Sigmoid colon (tissue), 7 donors: ENCODE measurements around the gene PCID2. TPM values are rescaled to one million over a fixed set of nuclear protein-coding genes. Genes with fewer than 3 reads are reported as not detected.

Experiments
- DNase-seq: peaks from one replicate; pipeline ENCODE4 v3.0.0-alpha.2; 2019
- H3K27ac ChIP-seq, 4 donors: fragments of 200-600 bp; sonication (generic); one replicate each; pipeline ENCODE4 v1.5.1; 2016 to 2019; ENCODE audit warnings: mild to moderate bottlenecking in 1 of 4
- H3K27me3 ChIP-seq, 3 donors: fragments of 200-600 bp; sonication (generic); one replicate each; pipeline ENCODE4 v1.5.1; 2019; ENCODE audit warnings: mild to moderate bottlenecking in 1 of 3
- H3K36me3 ChIP-seq, 4 donors: fragments of 200-600 bp; sonication (generic); one replicate each; pipeline ENCODE4 v1.5.1; 2016 to 2019
- H3K4me1 ChIP-seq, 4 donors: fragments of 200-600 bp; sonication (generic); one replicate each; pipeline ENCODE4 v1.5.1; 2017 to 2019
- H3K4me3 ChIP-seq, 4 donors: fragments of 200-600 bp; sonication (generic); one replicate each; pipeline ENCODE4 v1.5.1; 2017 to 2019; ENCODE audit warnings: mild to moderate bottlenecking in 2 of 4, moderate library complexity in 1 of 4
- H3K9me3 ChIP-seq, 4 donors: fragments of 200-600 bp in 3 of 4; sonication (generic) in 3 of 4; one replicate each; pipeline versions ENCODE4 v1.5.1 to v1.6.1; 2013 to 2019
- CTCF ChIP-seq, 4 experiments: fragments of 450-650 bp in 3 of 4; fragments of 200-600 bp in 1 of 4; IDR thresholded peaks; one replicate each; pipeline ENCODE4 v1.5.1; 2016 to 2019; ENCODE audit warnings: antibody characterized with exemption in 4 of 4, mild to moderate bottlenecking in 3 of 4, moderate library complexity in 2 of 4
- EP300 ChIP-seq, 4 donors: sonication (generic); formaldehyde crosslinking; IDR thresholded peaks; one replicate each; pipeline ENCODE4 v1.6.1; 2017; ENCODE audit warnings: antibody characterized with exemption in 4 of 4
- POLR2A ChIP-seq, 2 donors: fragments of 450-650 bp; IDR thresholded peaks; one replicate each; pipeline ENCODE4 v1.6.1; 2016; ENCODE audit warnings: antibody characterized with exemption in 2 of 2, mild to moderate bottlenecking in 2 of 2, moderate library complexity in 2 of 2
- POLR2AphosphoS5 ChIP-seq, 4 donors: sonication (generic); formaldehyde crosslinking; IDR thresholded peaks; one replicate each; pipeline ENCODE4 v1.6.1; 2017; ENCODE audit warnings: antibody characterized with exemption in 4 of 4
- WGBS, 2 donors: extraction: QIAGEN DNeasy Blood & Tissue Kit; methylation state at CpG; one replicate each; pipeline ENCODE4 v1.1.7; 2013; 5-methylcytosine and 5-hydroxymethylcytosine counted together
- intact Hi-C: fragments of 100-400 bp; cut with DNase I; formaldehyde crosslinking; loops from one replicate; pipeline ENCODE4 v1.15.1; 2023
- polyA plus RNA-seq, 3 donors: library from polyadenylated mRNA; stranded (reverse); fragments of 200-250 nt; gene quantifications; one replicate each; pipeline ENCODE4 v1.2.3, GENCODE V29; 2013
- small RNA-seq, 3 donors: library from RNA; depleted of rRNA; stranded (forward); fragments of <200 nt; gene quantifications; one replicate each; pipeline ENCODE3, GENCODE V24; 2016
- total RNA-seq, 4 donors: library from RNA; depleted of rRNA; stranded (reverse); fragments of >200 nt; gene quantifications; one replicate each; pipeline ENCODE4 v1.1.0, GENCODE V29; 2016
- donor health status: healthy with polysubstance abuse.
- donor health status: Bipolar disorder and iron deficiency.
- donor health status: healthy.

The PCID2 gene
- total and polyA plus RNA-seq, 7 donors, result 18.0 to 70.9 (median 44.1) TPM

GRCh38 chr13:113129921-113130750 is 78.3 kb downstream of the PCID2 start:
- no peak overlapping the region for H3K27ac ChIP-seq
- peaks cover 0 to 15% (median 4%) of the 10 kb centered on the region in 3 donors for H3K27me3 ChIP-seq
- peaks cover 0 to 8% (median 6%) of the 10 kb centered on the region in 4 donors for H3K4me1 ChIP-seq
- no peak for DNase-seq
- peak overlapping the region in 3 of 4 donors; percentile 29 to 39 (median 37) for H3K4me3 ChIP-seq
- TF ChIP-seq CTCF (IDR thresholded peaks at IDR 0.05) (no peak), POLR2A (IDR thresholded peaks at IDR 0.05) (no peak), POLR2AphosphoS5 (IDR thresholded peaks at IDR 0.05) (no peak), EP300 (IDR thresholded peaks at IDR 0.05) (no peak)
- intact Hi-C loops, result no loop called here
- 51 to 78% methylated on average over 60 of the region's 60 CpGs for WGBS, 2 donors
- H3K36me3 ChIP-seq, result no peaks in the 10 kb centered on the region
- no peaks in the 10 kb centered on the region for H3K9me3 ChIP-seq

GRCh38 chr13:113129480-113129879 is 79.0 kb downstream of the PCID2 start:
- Histone ChIP-seq H3K9me3 (no peaks in the 10 kb centered on the region), H3K4me3 (peak overlapping the region in 3 of 4 donors; percentile 29 to 39 (median 37)), H3K27ac (no peak overlapping the region), H3K4me1 (peaks cover 0 to 8% (median 6%) of the 10 kb centered on the region in 4 donors), H3K36me3 (no peaks in the 10 kb centered on the region), H3K27me3 (peaks cover 0 to 15% (median 4%) of the 10 kb centered on the region in 3 donors)
- TF ChIP-seq CTCF (IDR thresholded peaks at IDR 0.05) (no peak), EP300 (IDR thresholded peaks at IDR 0.05) (no peak), POLR2AphosphoS5 (IDR thresholded peaks at IDR 0.05) (no peak), POLR2A (IDR thresholded peaks at IDR 0.05) (no peak)
- WGBS, 2 donors, result 76 to 91% methylated on average over 27 of the region's 27 CpGs
- intact Hi-C loops, result no loop called here
- no peak for DNase-seq

Small RNA genes within 50 kb of the gene (small RNA-seq; reads per million reads assigned to genes)
- gene AL137002.1, result 0 reads per million in 3 donors

Other genes with a start within 250 kb of the PCID2 start
- 10 to 100 TPM in 3 of 4 donors, 1 to 10 TPM in 1; 7.5 to 20.2 (median 13.0) TPM for gene MCF2L, start 239.5 kb downstream of the PCID2 start, total RNA-seq
- 10 to 100 TPM; 43.5 to 59.9 (median 51.1) TPM for gene MCF2L, start 239.5 kb downstream of the PCID2 start, polyA plus RNA-seq
- gene F7, start 102.9 kb downstream of the PCID2 start, total RNA-seq, result not detected
- under 1 TPM in 1 of 3 donors, not detected in 2; 0.36 TPM for gene F7, start 102.9 kb downstream of the PCID2 start, polyA plus RNA-seq
- gene F10, start 85.9 kb downstream of the PCID2 start, total RNA-seq, result 1 to 10 TPM; 3.8 to 10.0 (median 6.8) TPM
- 1 to 10 TPM in 2 of 3 donors, not detected in 1; 2.4 to 3.0 TPM for gene F10, start 85.9 kb downstream of the PCID2 start, polyA plus RNA-seq
- gene PROZ, start 50.0 kb downstream of the PCID2 start, total RNA-seq, result not detected
- gene PROZ, start 50.0 kb downstream of the PCID2 start, polyA plus RNA-seq, result under 1 TPM in 1 of 3 donors, not detected in 2; 0.10 TPM
- gene CUL4A, start 944 bp upstream of the PCID2 start, total RNA-seq, result 100 to 1,000 TPM in 1 of 4 donors, 10 to 100 TPM in 3; 72.6 to 115 (median 80.7) TPM
- 10 to 100 TPM; 22.2 to 38.5 (median 22.2) TPM for gene CUL4A, start 944 bp upstream of the PCID2 start, polyA plus RNA-seq
- 10 to 100 TPM; 77.3 to 91.0 (median 87.5) TPM for gene LAMP1, start 88.6 kb upstream of the PCID2 start, total RNA-seq
- 100 to 1,000 TPM in 1 of 3 donors, 10 to 100 TPM in 2; 20.4 to 125 (median 62.7) TPM for gene LAMP1, start 88.6 kb upstream of the PCID2 start, polyA plus RNA-seq
- 1 to 10 TPM; 6.7 to 9.9 (median 8.3) TPM for gene GRTP1, start 155.5 kb upstream of the PCID2 start, total RNA-seq
- gene GRTP1, start 155.5 kb upstream of the PCID2 start, polyA plus RNA-seq, result 10 to 100 TPM; 29.3 to 52.5 (median 39.6) TPM
- 1 to 10 TPM; 2.3 to 7.8 (median 4.5) TPM for gene ADPRHL1, start 244.8 kb upstream of the PCID2 start, total RNA-seq
- gene ADPRHL1, start 244.8 kb upstream of the PCID2 start, polyA plus RNA-seq, result 1 to 10 TPM; 1.2 to 4.9 (median 4.2) TPM